Fibroblast of gingiva (primary cell): ENCODE measurements around the gene TSHZ2.
A peak's percentile ranks its signal among the peaks of the same experiment; 100 is the strongest.

ENCODE experiments used
- DNase-seq: peaks from one replicate; pipeline ENCODE4 v3.0.0-alpha.2; 2011; ENCODE audit warnings: low read depth

The TSHZ2 gene

GRCh38 chr20:52972190-52972937 lies at the start of gene TSHZ2:
TSS of gene TSHZ2 (plus strand) at chr20:52972358. CDS start at chr20:52973294, 936 bp downstream.
- peak; percentile 18 for DNase-seq

- no peak for DNase-seq
These were observed 49.7 kb upstream of the TSHZ2 start for GRCh38 chr20:52922436-52922835.

GRCh38 chr20:52923123-52923937 lies 48.8 kb upstream of the TSHZ2 start:
- peak; percentile 76 for DNase-seq

- DNase-seq = no peak
These were observed 47.5 kb upstream of the TSHZ2 start for GRCh38 chr20:52924411-52925271.

- no peak for DNase-seq
These were observed 45.7 kb upstream of the TSHZ2 start for GRCh38 chr20:52926505-52926904.

- DNase-seq = no peak
These were observed 38.3 kb upstream of the TSHZ2 start for GRCh38 chr20:52933867-52934266.

GRCh38 chr20:52936351-52937340 lies 35.5 kb upstream of the TSHZ2 start:
- DNase-seq = no peak

GRCh38 chr20:52937591-52938100 lies 34.5 kb upstream of the TSHZ2 start:
- no peak for DNase-seq

GRCh38 chr20:52939141-52939540 lies 33.0 kb upstream of the TSHZ2 start:
- no peak for DNase-seq

GRCh38 chr20:52941808-52942207 lies 30.4 kb upstream of the TSHZ2 start:
- peak; percentile 18 for DNase-seq

GRCh38 chr20:52943185-52943841 lies 28.8 kb upstream of the TSHZ2 start:
- peak; percentile 12 for DNase-seq

GRCh38 chr20:52945268-52945667 lies 26.9 kb upstream of the TSHZ2 start:
- no peak for DNase-seq

GRCh38 chr20:52945862-52946522 lies 26.2 kb upstream of the TSHZ2 start:
- DNase-seq = no peak

- DNase-seq = no peak
These were observed 23.7 kb upstream of the TSHZ2 start for GRCh38 chr20:52948491-52948890.

GRCh38 chr20:52953020-52953419 lies 19.1 kb upstream of the TSHZ2 start:
- no peak for DNase-seq

- DNase-seq = no peak
These were observed 17.3 kb upstream of the TSHZ2 start for GRCh38 chr20:52954849-52955248.

- DNase-seq = no peak
These were observed 13.9 kb upstream of the TSHZ2 start for GRCh38 chr20:52958211-52958610.

GRCh38 chr20:52959125-52959524 lies 13.0 kb upstream of the TSHZ2 start:
- no peak for DNase-seq

- no peak for DNase-seq
These were observed 10.0 kb upstream of the TSHZ2 start for GRCh38 chr20:52962183-52962582.

GRCh38 chr20:52963131-52963530 lies 9.0 kb upstream of the TSHZ2 start:
- DNase-seq = no peak
